ENCODE measurements around the gene MDM4. TPM values are rescaled to one million over a fixed set of nuclear protein-coding genes. Genes with fewer than 3 reads are reported as not detected.
A peak's percentile ranks its signal among the peaks of the same experiment; 100 is the strongest.

The MDM4 gene
- total RNA-seq, 1 experiment from 2014 or later: 49.6 TPM

GRCh38 chr1:204587621-204588020 lies 71.4 kb downstream of the MDM4 start:
- Histone ChIP-seq H3K23ac (ENCODE audit: insufficient read length, low read depth, low read length) (no peak overlapping the region), H3K56ac (ENCODE audit: insufficient read length, low read depth, low read length) (no peak overlapping the region), H3K4me2 (ENCODE audit: insufficient read depth, insufficient read length, low read length) (no peak overlapping the region), H2AFZ (ENCODE audit: low read length) (no peak overlapping the region), H3K23me2 (ENCODE audit: insufficient read length, low read depth, low read length, poor library complexity, severe bottlenecking) (no peaks in the 10 kb centered on the region), H3K4ac (ENCODE audit: low read depth, low read length) (no peak overlapping the region), H4K91ac (ENCODE audit: insufficient read length, low read depth, low read length) (no peak overlapping the region), H2BK20ac (ENCODE audit: low read depth, low read length, poor library complexity, severe bottlenecking) (no peak overlapping the region), H3K14ac (ENCODE audit: insufficient read depth, low read length) (no peak overlapping the region), H2BK5ac (ENCODE audit: insufficient read length, low read length) (no peak overlapping the region), H4K5ac (ENCODE audit: insufficient read length, low read depth, low read length) (no peak overlapping the region), H3K27ac (ENCODE audit: insufficient read length, low read depth, low read length) (no peak overlapping the region), H3K9me3 (ENCODE audit: control insufficient read depth, low read depth, low read length) (no peaks in the 10 kb centered on the region), H3K9ac (ENCODE audit: extremely low read depth, insufficient read length, low read length) (no peak overlapping the region), H2BK120ac (ENCODE audit: low read depth, low read length, poor library complexity, severe bottlenecking) (no peak overlapping the region), H2BK15ac (ENCODE audit: low read depth, low read length) (no peak overlapping the region), H3K18ac (ENCODE audit: insufficient read length, low read depth, low read length) (no peak overlapping the region), H2BK12ac (ENCODE audit: insufficient read length, low read depth, low read length) (no peak overlapping the region), H3K79me1 (ENCODE audit: insufficient read depth, low read depth, low read length, poor library complexity, severe bottlenecking) (no peaks in the 10 kb centered on the region), H2AK5ac (ENCODE audit: insufficient read length, low read length) (no peak overlapping the region), H4K8ac (replicated peaks; ENCODE audit: insufficient read length, low read depth, low read length) (no peak overlapping the region), H4K20me1 (ENCODE audit: control insufficient read depth, insufficient read depth, insufficient read length) (no peaks in the 10 kb centered on the region), H3T11ph (ENCODE audit: low read length) (no peak overlapping the region), H3K27me3 (ENCODE audit: insufficient read depth, low read length) (no peaks in the 10 kb centered on the region), H3K4me1 (ENCODE audit: insufficient read depth, low read length) (peaks cover 11% of the 10 kb centered on the region), H3K79me2 (ENCODE audit: insufficient read depth, low read length) (no peaks in the 10 kb centered on the region)
- no peaks in the 10 kb centered on the region; a peak in 2 of 5 replicates for H3K9me3 Mint-ChIP-seq
- H3K36me3 Mint-ChIP-seq (ENCODE audit: insufficient read depth in 1 of 3, low read depth in 3 of 3): no peaks in the 10 kb centered on the region
- H3K27ac Mint-ChIP-seq: 0 out of 7 replicates have a peak overlapping the region, but pooled peaks of 1 of the 3 experiments have one; percentile 15
- no peaks in the 10 kb centered on the region; the same call in none of the 2 replicates for H3K27me3 Mint-ChIP-seq (ENCODE audit: low read depth)
- no peak for TF ChIP-seq CTCF (conservative IDR thresholded peaks at IDR 0.05)
- peaks cover 20 to 31% of the 10 kb centered on the region in 2 experiments for H3K4me1 Mint-ChIP-seq
- H3K4me3 Mint-ChIP-seq: no peak overlapping the region
- no CpG with 5 or more reads among the region's 6 CpGs for WGBS (ENCODE audit: extremely low coverage, insufficient read length, low lambda C conversion rate)
- DNase-seq: no peak

Data from H9 (cell line).